RWPE2 (cell line): ENCODE measurements around the gene SLC36A1.
A peak's percentile ranks its signal among the peaks of the same experiment; 100 is the strongest.

ENCODE experiments used
- ATAC-seq: fragments of 200-7000 bp; cut with Tn5 transposase; 3 replicates; pipeline ENCODE4 v1.9.1; 2021; ENCODE audit warnings: low read depth
- DNase-seq: peaks from one replicate; pipeline ENCODE4 v3.0.0-alpha.2; 2020; ENCODE audit warnings: low spot score
- H3K27ac ChIP-seq: fragments of 450-650 bp; 2 replicates; pipeline ENCODE4 v1.5.1; 2017; ENCODE audit warnings: mild to moderate bottlenecking; ENCODE audit not compliant: poor library complexity, severe bottlenecking
- H3K27me3 ChIP-seq: fragments of 250-450 bp; sonication (Bioruptor Pico); 2 replicates; pipeline ENCODE4 v1.5.1; 2021; ENCODE audit warnings: mild to moderate bottlenecking, moderate library complexity; ENCODE audit not compliant: insufficient read depth, poor library complexity, severe bottlenecking
- H3K36me3 ChIP-seq: fragments of 250-450 bp; sonication (Bioruptor Pico); 2 replicates; pipeline ENCODE4 v1.5.1; 2020; ENCODE audit warnings: low read depth, mild to moderate bottlenecking, moderate library complexity
- H3K4me1 ChIP-seq: fragments of 250-450 bp; sonication (Bioruptor Pico); 2 replicates; pipeline ENCODE4 v1.5.1; 2021; ENCODE audit warnings: mild to moderate bottlenecking, moderate library complexity; ENCODE audit not compliant: insufficient read depth, poor library complexity, severe bottlenecking
- H3K4me3 ChIP-seq: fragments of 250-450 bp; sonication (Bioruptor Pico); 2 replicates; pipeline ENCODE4 v1.5.1; 2021; ENCODE audit warnings: mild to moderate bottlenecking, moderate library complexity; ENCODE audit not compliant: severe bottlenecking
- H3K9me3 ChIP-seq: fragments of 250-450 bp; sonication (Bioruptor Pico); 2 replicates; pipeline ENCODE4 v1.5.1; 2021; ENCODE audit warnings: mild to moderate bottlenecking, moderate library complexity; ENCODE audit not compliant: severe bottlenecking
- CTCF ChIP-seq: fragments of 450-650 bp; IDR thresholded peaks from one replicate; pipeline ENCODE4 v1.5.1; 2017; ENCODE audit warnings: mild to moderate bottlenecking, moderate library complexity; ENCODE audit not compliant: poor library complexity, severe bottlenecking

SLC36A1 gene

DNA sequence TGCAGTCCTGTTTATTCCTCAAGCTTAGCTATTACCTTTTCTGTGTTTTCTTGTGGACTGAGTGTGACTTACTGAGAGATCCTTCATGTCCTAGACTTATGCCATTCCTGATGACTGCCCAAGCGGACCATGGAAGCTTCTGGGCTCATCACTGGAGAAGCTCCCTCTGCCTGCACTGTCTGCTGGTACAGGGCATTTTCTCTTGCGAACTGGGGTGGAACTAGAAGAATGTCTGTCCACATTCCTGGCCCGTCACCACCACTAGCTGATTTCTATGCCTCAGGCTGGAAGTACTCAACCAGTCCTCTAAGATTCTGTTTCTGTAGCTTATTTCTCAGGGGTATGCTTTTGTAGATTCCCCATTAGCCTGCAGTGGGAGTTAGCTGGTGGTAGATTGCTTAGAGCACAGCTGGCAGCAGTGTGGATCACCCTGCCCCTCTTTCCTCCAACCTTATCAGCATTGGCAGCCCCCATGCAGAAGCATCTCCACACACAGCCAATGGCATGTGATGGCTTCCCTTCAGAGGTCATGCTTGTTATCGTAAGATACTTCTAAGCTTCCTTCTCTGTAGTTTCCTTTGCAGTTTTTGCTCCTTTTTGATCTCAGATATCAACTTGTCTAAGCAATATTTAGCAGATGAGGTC lies 12.4 kb downstream of the SLC36A1 start:
- no peak overlapping the region for H3K27ac ChIP-seq
- TF ChIP-seq CTCF: no peak
- DNase-seq (no peak), ATAC-seq (no peak)
- H3K36me3 ChIP-seq: peaks cover 3% of the 10 kb centered on the region; the same call in 1 of the 2 replicates
- no peaks in the 10 kb centered on the region for H3K27me3 ChIP-seq
- H3K4me3 ChIP-seq: no peak overlapping the region
- H3K9me3 ChIP-seq: no peaks in the 10 kb centered on the region
- no peaks in the 10 kb centered on the region for H3K4me1 ChIP-seq

- Histone ChIP-seq H3K4me3 (no peak overlapping the region), H3K4me1 (no peaks in the 10 kb centered on the region), H3K9me3 (no peaks in the 10 kb centered on the region), H3K27ac (no peak overlapping the region), H3K27me3 (no peaks in the 10 kb centered on the region), H3K36me3 (peaks cover 3% of the 10 kb centered on the region; the same call in 1 of the 2 replicates)
- no peak for DNase-seq
- TF ChIP-seq CTCF: no peak
- ATAC-seq: no peak
Observed at GRCh38 chr5:151461312-151461711, 13.9 kb downstream of the SLC36A1 start.

DNA sequence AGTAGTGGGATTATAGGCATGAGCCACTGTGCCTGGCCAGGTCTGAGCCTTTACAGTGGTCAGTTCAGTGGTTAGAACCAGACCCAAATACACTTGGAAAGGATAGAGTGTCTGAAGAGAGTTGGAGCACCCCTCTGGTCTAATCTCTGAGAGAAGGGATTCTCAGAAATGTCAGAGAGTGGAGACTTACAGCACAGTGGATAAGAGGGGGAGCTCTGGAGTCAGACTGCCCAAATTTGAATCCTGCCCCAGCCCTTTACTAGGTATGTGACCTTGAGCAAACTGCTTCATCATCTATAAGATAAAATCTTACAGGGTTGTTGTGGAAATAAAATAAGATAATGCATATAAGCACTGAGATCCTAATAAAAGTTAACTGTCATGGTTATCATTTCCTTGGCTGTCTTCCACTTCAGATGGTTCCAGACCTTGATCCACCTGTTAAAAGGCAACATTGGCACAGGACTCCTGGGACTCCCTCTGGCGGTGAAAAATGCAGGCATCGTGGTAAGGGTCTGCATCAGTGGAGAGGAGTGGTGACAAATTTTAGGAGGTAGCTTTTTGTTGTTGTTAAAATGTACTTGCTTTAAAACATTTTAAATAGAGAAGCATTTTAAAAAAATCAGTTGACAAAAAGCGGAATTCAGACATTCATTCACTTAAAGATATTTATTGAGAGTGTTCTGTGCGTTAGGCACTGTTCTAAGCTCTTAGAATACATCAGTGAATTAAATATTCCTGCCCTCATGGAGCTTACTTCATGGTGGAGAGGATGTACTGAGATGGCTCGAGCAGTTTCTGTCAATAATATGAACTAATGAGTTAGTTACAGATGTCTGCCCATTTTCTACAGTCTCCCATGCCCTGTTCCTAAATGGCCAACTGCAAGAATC lies 16.0 kb downstream of the SLC36A1 start:
- H3K27me3 ChIP-seq: no peaks in the 10 kb centered on the region
- no peak for DNase-seq
- no peak for ATAC-seq
- peak; percentile 67 for TF ChIP-seq CTCF
- no peaks in the 10 kb centered on the region for H3K9me3 ChIP-seq
- no peak overlapping the region for H3K27ac ChIP-seq
- peaks cover 17% of the 10 kb centered on the region for H3K36me3 ChIP-seq
- no peak overlapping the region for H3K4me3 ChIP-seq
- H3K4me1 ChIP-seq: no peaks in the 10 kb centered on the region

GRCh38 chr5:151464101-151464500 lies 16.7 kb downstream of the SLC36A1 start:
- no peak for TF ChIP-seq CTCF
- peaks cover 22% of the 10 kb centered on the region for H3K36me3 ChIP-seq
- no peak overlapping the region for H3K4me3 ChIP-seq
- H3K27me3 ChIP-seq: no peaks in the 10 kb centered on the region
- no peaks in the 10 kb centered on the region for H3K9me3 ChIP-seq
- H3K27ac ChIP-seq: no peak overlapping the region
- no peaks in the 10 kb centered on the region for H3K4me1 ChIP-seq
- DNase-seq: no peak
- no peak for ATAC-seq
